Neural cell (in vitro differentiated cells): ENCODE data around the gene S1PR3. TPM values are rescaled to one million over a fixed set of nuclear protein-coding genes. Genes with fewer than 3 reads are reported as not detected.

Experiments used
- H2AFZ ChIP-seq: fragments of 200-600, 300-800 bp; sonication (generic), shearing (Covaris generic); 2 replicates; pipeline ENCODE4 v1.6.0; 2014; ENCODE audit warnings: low read depth, mild to moderate bottlenecking, antibody characterized with exemption, low read length, moderate library complexity
- H3F3A ChIP-seq: fragments of 200-600 bp; shearing (Covaris generic); 2 replicates; pipeline ENCODE4 v1.6.1; 2016; ENCODE audit warnings: mild to moderate bottlenecking, moderate library complexity, mixed read lengths, antibody characterized with exemption, low read length; ENCODE audit not compliant: insufficient read depth, poor library complexity, severe bottlenecking
- H3K27ac ChIP-seq: fragments of 200-600, 300-800 bp; sonication (generic), shearing (Covaris generic); 2 replicates; pipeline ENCODE4 v1.5.1; 2014; ENCODE audit warnings: mild to moderate bottlenecking, low read length, moderate library complexity
- H3K27me3 ChIP-seq: fragments of 300-800, 200-600 bp; sonication (generic), shearing (Covaris generic); 2 replicates; pipeline ENCODE4 v1.6.0; 2014; ENCODE audit warnings: mild to moderate bottlenecking, low read depth, low read length, moderate library complexity; ENCODE audit not compliant: insufficient read depth
- H3K36me3 ChIP-seq: fragments of 300-800, 200-600 bp; sonication (generic), shearing (Covaris generic); 2 replicates; pipeline ENCODE4 v1.5.1; 2014; ENCODE audit warnings: mild to moderate bottlenecking, antibody characterized with exemption, low read length, moderate library complexity; ENCODE audit not compliant: insufficient read depth
- H3K4me2 ChIP-seq: fragments of 300-800, 200-600 bp; sonication (generic), shearing (Covaris generic); 2 replicates; pipeline ENCODE4 v1.6.0; 2014; ENCODE audit warnings: mild to moderate bottlenecking, low read length
- H3K4me3 ChIP-seq: fragments of 300-800, 200-600 bp; sonication (generic), shearing (Covaris generic); 2 replicates; pipeline ENCODE4 v1.5.1; 2014; ENCODE audit warnings: mild to moderate bottlenecking, low read length, moderate library complexity
- H3K79me2 ChIP-seq: fragments of 200-600 bp; shearing (Covaris generic); replicated peaks from 2 replicates; pipeline ENCODE4 v1.6.0; 2014; ENCODE audit warnings: mild to moderate bottlenecking, low read length, moderate library complexity; ENCODE audit not compliant: insufficient read depth
- H3K9ac ChIP-seq: fragments of 300-800, 200-600 bp; sonication (generic), shearing (Covaris generic); 2 replicates; pipeline ENCODE4 v1.6.1; 2016; ENCODE audit warnings: mild to moderate bottlenecking, low read length, mixed read lengths
- H3K9me2 ChIP-seq: fragments of 200-600 bp; shearing (Covaris generic); 2 replicates; pipeline ENCODE4 v1.6.1; 2016; ENCODE audit warnings: mild to moderate bottlenecking, low read length, mixed read lengths; ENCODE audit not compliant: insufficient read depth
- H3K9me3 ChIP-seq: fragments of 200-600, 300-800 bp; sonication (generic), shearing (Covaris generic); 2 replicates; pipeline ENCODE4 v1.6.1; 2016; ENCODE audit warnings: mild to moderate bottlenecking, mixed run types, low read length, moderate library complexity, mixed read lengths
- H4K20me1 ChIP-seq: fragments of 200-600 bp; shearing (Covaris generic); 2 replicates; pipeline ENCODE4 v1.6.1; 2016; ENCODE audit warnings: mild to moderate bottlenecking, mixed run types; ENCODE audit not compliant: insufficient read depth
- EP300 ChIP-seq: fragments of 450-650 bp; conservative IDR thresholded peaks from 2 replicates; pipeline ENCODE4 v1.6.1; 2014; ENCODE audit warnings: antibody characterized with exemption, mild to moderate bottlenecking, moderate library complexity; ENCODE audit not compliant: poor library complexity, severe bottlenecking
- EZH2 ChIP-seq: fragments of 200-600, 300-800 bp; shearing (Covaris generic), sonication (generic); IDR thresholded peaks from 2 replicates; pipeline ENCODE4 v1.6.1; 2014; ENCODE audit warnings: antibody characterized with exemption, low read length, borderline replicate concordance, mild to moderate bottlenecking; ENCODE audit not compliant: insufficient read depth, poor library complexity, severe bottlenecking
- MXI1 ChIP-seq: fragments of 450-650 bp; conservative IDR thresholded peaks from 2 replicates; pipeline ENCODE4 v1.6.1; 2014; ENCODE audit warnings: antibody characterized with exemption, mild to moderate bottlenecking; ENCODE audit not compliant: poor library complexity, severe bottlenecking
- POLR2AphosphoS5 ChIP-seq: IDR thresholded peaks from 2 replicates; pipeline ENCODE4 v1.6.1; 2012
- RAD21 ChIP-seq: fragments of 450-650 bp; conservative IDR thresholded peaks from 2 replicates; pipeline ENCODE4 v1.6.1; 2014; ENCODE audit warnings: antibody characterized with exemption, mild to moderate bottlenecking, moderate library complexity
- SMC3 ChIP-seq: fragments of 450-650 bp; conservative IDR thresholded peaks from 2 replicates; pipeline ENCODE4 v1.6.1; 2014; ENCODE audit warnings: antibody characterized with exemption, mild to moderate bottlenecking, moderate library complexity; ENCODE audit not compliant: poor library complexity
- TAF1 ChIP-seq: IDR thresholded peaks from 2 replicates; pipeline ENCODE4 v1.6.1; 2012; ENCODE audit warnings: low read depth
- polyA plus RNA-seq: library from polyadenylated mRNA; depleted of rRNA; stranded (reverse); fragments of >200 nt; gene quantifications from 2 replicates; pipeline ENCODE4 v1.2.3, GENCODE V29; 2014
- TF ChIP-seq, protein P1 (sequence below): IDR thresholded peaks from 2 replicates; pipeline ENCODE4 v1.6.1; 2012; ENCODE audit warnings: borderline replicate concordance
- TF ChIP-seq, protein P2 (sequence below): fragments of 450-650 bp; IDR thresholded peaks from 2 replicates; pipeline ENCODE4 v1.5.1; 2014; ENCODE audit warnings: antibody characterized with exemption, mild to moderate bottlenecking, moderate library complexity; ENCODE audit not compliant: poor library complexity, severe bottlenecking

S1PR3 gene
- polyA plus RNA-seq, 1 donor from 2014 or later, result 0.12 TPM

DNA sequence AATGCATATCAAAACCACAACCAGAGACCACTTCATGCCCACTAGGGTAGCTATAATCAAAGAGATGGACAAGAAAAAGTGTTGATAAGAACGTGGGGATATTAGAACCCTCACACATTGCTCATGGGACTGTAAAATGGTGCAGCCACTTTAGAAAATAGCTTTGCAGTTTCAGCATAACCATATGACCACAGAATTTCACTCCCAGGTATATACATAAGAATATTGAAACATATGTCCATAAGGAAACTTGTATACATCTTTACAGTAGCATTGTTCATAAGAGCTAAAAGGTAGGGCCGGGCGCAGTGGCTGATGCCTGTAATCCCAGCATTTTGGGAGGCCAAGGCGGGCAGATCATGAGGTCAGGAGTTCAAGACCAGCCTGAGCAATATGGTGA lies 56.4 kb downstream of the S1PR3 start:
- Histone ChIP-seq H3K27me3 (no peaks in the 10 kb centered on the region), H3K4me3 (no peak overlapping the region), H3K4me2 (no peak overlapping the region), H3K79me2 (no peaks in the 10 kb centered on the region), H3K36me3 (peaks cover 6% of the 10 kb centered on the region), H3F3A (no peaks in the 10 kb centered on the region), H4K20me1 (no peaks in the 10 kb centered on the region), H3K9me2 (no peaks in the 10 kb centered on the region), H3K9ac (no peak overlapping the region), H3K9me3 (no peaks in the 10 kb centered on the region), H3K27ac (no peak overlapping the region), H2AFZ (no peak overlapping the region)
- TF ChIP-seq TAF1, result no peak
- TF ChIP-seq RAD21, result no peak
- no peak for TF ChIP-seq EZH2
- no peak for TF ChIP-seq SMC3
- no peak for TF ChIP-seq EP300
- TF ChIP-seq, protein P1, sequence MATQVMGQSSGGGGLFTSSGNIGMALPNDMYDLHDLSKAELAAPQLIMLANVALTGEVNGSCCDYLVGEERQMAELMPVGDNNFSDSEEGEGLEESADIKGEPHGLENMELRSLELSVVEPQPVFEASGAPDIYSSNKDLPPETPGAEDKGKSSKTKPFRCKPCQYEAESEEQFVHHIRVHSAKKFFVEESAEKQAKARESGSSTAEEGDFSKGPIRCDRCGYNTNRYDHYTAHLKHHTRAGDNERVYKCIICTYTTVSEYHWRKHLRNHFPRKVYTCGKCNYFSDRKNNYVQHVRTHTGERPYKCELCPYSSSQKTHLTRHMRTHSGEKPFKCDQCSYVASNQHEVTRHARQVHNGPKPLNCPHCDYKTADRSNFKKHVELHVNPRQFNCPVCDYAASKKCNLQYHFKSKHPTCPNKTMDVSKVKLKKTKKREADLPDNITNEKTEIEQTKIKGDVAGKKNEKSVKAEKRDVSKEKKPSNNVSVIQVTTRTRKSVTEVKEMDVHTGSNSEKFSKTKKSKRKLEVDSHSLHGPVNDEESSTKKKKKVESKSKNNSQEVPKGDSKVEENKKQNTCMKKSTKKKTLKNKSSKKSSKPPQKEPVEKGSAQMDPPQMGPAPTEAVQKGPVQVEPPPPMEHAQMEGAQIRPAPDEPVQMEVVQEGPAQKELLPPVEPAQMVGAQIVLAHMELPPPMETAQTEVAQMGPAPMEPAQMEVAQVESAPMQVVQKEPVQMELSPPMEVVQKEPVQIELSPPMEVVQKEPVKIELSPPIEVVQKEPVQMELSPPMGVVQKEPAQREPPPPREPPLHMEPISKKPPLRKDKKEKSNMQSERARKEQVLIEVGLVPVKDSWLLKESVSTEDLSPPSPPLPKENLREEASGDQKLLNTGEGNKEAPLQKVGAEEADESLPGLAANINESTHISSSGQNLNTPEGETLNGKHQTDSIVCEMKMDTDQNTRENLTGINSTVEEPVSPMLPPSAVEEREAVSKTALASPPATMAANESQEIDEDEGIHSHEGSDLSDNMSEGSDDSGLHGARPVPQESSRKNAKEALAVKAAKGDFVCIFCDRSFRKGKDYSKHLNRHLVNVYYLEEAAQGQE, result no peak
- TF ChIP-seq, protein P2, sequence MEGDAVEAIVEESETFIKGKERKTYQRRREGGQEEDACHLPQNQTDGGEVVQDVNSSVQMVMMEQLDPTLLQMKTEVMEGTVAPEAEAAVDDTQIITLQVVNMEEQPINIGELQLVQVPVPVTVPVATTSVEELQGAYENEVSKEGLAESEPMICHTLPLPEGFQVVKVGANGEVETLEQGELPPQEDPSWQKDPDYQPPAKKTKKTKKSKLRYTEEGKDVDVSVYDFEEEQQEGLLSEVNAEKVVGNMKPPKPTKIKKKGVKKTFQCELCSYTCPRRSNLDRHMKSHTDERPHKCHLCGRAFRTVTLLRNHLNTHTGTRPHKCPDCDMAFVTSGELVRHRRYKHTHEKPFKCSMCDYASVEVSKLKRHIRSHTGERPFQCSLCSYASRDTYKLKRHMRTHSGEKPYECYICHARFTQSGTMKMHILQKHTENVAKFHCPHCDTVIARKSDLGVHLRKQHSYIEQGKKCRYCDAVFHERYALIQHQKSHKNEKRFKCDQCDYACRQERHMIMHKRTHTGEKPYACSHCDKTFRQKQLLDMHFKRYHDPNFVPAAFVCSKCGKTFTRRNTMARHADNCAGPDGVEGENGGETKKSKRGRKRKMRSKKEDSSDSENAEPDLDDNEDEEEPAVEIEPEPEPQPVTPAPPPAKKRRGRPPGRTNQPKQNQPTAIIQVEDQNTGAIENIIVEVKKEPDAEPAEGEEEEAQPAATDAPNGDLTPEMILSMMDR, result no peak
- no peak for TF ChIP-seq POLR2AphosphoS5
- no peak for TF ChIP-seq MXI1

DNA sequence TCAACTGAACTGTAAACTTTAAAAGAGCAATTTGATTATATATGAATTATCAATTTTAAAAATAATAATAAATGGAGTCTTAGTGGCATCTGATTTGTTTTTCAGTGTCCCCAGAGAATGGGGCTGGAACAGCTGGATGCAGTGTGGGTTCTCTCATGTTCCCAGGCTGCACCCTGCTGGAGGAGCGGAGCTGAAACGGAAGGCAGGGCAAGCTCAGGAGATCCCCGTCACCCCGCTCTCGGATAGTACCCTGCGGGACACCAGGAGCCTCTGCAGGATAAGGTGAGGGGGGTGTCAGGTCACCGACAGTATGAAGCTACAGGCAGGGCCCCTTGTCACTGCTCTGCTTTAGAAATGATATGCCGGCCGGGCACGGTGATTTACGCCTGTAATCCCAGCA lies 57.3 kb downstream of the S1PR3 start:
- H3K4me2 ChIP-seq, result no peak overlapping the region
- H3K9me3 ChIP-seq, result no peaks in the 10 kb centered on the region
- no peak overlapping the region for H3K27ac ChIP-seq
- no peaks in the 10 kb centered on the region for H3F3A ChIP-seq
- H2AFZ ChIP-seq, result no peak overlapping the region
- H3K36me3 ChIP-seq, result peaks cover 6% of the 10 kb centered on the region
- TF ChIP-seq, protein P1, result no peak
- TF ChIP-seq RAD21, result no peak
- TF ChIP-seq, protein P2, result no peak
- TF ChIP-seq POLR2AphosphoS5, result no peak
- no peak for TF ChIP-seq MXI1
- TF ChIP-seq SMC3, result no peak
- TF ChIP-seq EP300, result no peak
- no peak for TF ChIP-seq TAF1
- no peak for TF ChIP-seq EZH2
- H3K4me3 ChIP-seq, result no peak overlapping the region
- no peaks in the 10 kb centered on the region for H3K79me2 ChIP-seq
- H3K27me3 ChIP-seq, result no peaks in the 10 kb centered on the region
- H3K9me2 ChIP-seq, result no peaks in the 10 kb centered on the region
- no peak overlapping the region for H3K9ac ChIP-seq
- no peaks in the 10 kb centered on the region for H4K20me1 ChIP-seq
